RPMI7951 (cell line): ENCODE results near the gene COL6A2. TPM values are rescaled to one million over a fixed set of nuclear protein-coding genes. Genes with fewer than 3 reads are reported as not detected.
"Not testable (repeated sequence)": the region's sequence is repeated elsewhere in the genome, so short reads cannot be mapped to it uniquely, and the experiment has no call there.

Experiments
- DNase-seq: peaks from one replicate; pipeline ENCODE4 v3.0.0-alpha.2; 2012; ENCODE audit warnings: low read depth
- total RNA-seq: library from RNA; depleted of rRNA; stranded (reverse); fragments of >200 nt; shearing (Covaris generic); gene quantifications from 2 replicates; pipeline ENCODE4 v1.2.3, GENCODE V29; 2014

The COL6A2 gene
- total RNA-seq, 1 experiment from 2014 or later = 680 TPM

DNA sequence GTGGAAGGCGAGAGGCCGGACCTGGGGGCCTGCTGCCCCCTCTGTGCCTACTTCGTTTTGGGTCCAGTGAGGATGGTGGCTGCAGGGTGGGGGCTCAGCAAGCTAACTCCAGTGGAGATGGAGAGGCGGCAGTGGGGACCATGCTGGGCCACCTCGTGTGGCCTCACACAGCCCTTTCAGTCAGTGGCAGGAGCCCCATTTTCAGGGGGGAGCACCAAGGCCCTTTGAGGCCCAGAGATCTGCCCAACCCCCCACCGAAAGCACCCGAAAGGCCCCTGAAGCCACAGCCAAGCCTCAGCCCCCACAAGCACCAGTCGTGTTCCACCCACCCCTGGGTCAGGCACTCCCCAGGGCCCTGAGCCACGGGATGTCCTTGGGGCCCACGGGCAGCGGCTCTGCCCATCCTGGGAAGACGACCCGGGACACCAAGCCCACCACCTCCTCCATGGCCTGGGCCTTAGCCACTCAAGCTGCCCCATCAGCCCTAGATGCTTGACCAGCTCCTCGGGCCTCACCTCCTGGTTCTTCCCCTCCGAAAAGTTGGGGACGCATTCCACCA, 57.1 kb downstream of the COL6A2 start:
- no peak for DNase-seq

DNA sequence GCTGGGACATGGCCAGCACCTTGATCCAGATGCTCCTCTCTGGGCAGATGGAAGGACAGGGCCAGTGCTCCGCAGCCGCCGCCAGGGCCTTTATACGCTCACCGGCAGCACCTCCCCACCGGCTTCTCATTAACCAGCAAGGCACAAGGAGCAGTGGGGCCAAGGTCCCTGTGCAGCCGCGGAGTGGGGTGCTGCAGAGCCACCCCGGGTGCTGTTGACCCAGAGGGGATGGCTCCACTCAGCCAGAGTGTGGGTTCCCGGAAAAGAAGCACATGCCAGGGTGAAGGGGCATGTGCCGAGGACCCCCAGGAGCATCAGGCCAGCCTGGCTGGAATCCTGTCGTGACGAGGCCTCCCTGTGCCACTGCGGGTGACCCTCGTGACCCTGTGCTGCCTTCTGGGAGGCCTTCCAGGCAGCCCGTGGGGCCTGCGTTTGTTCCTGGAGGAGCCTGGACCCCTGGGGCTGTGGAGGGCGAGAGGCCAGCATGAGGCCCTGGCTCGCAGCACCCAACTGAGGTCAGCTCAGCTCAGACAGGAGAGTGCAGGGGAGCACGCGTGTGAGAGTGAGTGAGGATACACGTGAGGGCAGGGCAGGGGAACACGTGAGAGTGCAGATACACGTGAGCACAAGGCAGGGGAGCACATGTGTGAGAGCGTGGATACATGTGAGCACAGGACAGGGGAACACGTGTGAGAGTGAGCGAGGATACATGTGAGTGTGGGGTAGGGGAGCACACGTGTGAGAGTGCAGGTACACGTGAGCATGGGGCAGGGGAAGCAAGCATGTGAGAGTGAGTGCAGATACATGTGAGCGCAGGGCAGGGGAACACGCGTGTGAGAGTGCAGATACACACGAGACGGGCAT, 57.8 kb downstream of the COL6A2 start, which contains the start of gene FTCD:
FTCD (minus strand) TSS at position 66 of the 864 bp plus-strand sequence; CDS start at position 10, 56 bp downstream.
- DNase-seq = no peak

DNA sequence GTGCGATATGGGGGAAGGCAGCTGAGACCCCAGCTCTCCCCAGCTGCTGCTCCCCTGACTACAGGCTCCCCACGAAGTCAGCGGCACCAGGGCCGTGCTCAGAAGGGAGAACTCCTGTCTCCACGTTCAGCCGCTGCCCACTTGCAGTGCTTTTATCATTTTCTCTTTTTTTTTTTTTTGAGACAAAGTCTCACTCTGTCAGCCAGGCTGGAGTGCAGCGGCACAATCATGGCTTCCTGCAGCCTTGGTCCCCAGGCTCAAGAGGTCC, 58.4 kb downstream of the COL6A2 start:
- DNase-seq = no peak

DNA sequence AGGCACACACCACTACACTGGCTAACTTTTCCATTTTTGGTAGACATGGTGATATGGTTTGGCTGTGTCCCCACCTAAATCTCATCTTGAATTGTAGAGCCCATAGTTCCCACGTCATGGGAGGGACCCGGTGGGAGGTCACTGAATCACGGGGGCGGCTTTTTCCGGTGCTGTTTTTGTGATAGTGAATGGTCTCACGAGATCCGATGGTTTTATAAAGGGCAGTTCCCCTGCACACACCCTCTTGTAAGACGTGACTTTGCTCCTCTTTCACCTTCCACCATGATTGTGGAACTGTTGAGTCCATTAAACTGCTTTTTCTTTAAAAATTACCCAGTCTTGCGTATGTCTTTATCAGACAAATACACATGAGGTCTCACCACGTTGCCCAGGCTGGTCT, 58.8 kb downstream of the COL6A2 start:
- DNase-seq = no peak

DNA sequence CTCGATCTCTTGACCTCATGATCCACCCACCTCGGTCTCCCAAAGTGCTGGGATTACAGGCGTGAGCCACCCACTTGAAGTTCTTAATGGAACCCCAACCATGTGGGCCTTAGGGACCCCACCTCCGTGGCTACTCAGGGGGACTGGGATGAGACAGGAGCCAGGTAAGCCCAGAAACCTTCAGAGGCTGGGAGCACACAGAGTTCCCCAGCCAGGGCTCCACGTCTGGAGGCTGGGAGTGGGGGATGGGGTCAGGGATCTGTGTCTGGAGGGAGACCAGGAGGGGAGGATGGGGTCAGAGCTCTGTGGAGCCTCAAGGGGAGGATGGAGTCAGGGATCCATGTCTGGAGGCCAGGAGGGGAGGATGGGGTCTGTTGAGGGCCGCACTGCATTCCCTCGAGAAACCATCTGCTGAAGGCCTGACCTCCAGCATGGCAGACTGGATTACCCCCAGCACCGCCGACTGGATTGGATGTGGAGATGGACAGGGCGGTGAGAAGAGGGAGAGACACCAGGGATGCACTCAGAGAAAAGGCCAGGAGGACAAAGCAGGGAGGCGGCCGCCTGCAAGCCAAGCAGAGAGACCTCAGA, 59.6 kb downstream of the COL6A2 start:
- DNase-seq = no peak

DNA sequence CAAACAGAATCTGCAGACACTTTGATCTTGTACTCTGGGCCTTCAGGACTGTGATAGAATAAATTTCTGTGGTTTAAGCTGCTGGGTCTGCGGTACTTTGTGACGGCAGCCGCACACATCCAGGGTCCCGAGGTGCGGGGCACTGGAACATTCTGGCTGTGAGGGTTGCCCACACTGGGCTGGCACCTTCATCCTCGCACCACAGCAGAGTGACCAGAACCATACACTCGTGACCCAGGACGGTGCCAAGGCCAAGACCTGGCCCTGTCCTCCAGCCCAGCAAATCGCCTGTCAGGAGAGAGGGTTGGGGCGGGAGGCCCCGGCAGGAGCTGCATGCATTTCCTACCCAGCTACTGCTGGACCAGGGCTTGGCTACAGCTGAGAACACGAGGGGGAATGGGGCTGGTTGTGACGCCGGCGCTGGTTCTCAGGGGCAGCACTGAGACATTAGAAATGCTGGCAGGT, 60.1 kb downstream of the COL6A2 start:
- no peak for DNase-seq

DNA sequence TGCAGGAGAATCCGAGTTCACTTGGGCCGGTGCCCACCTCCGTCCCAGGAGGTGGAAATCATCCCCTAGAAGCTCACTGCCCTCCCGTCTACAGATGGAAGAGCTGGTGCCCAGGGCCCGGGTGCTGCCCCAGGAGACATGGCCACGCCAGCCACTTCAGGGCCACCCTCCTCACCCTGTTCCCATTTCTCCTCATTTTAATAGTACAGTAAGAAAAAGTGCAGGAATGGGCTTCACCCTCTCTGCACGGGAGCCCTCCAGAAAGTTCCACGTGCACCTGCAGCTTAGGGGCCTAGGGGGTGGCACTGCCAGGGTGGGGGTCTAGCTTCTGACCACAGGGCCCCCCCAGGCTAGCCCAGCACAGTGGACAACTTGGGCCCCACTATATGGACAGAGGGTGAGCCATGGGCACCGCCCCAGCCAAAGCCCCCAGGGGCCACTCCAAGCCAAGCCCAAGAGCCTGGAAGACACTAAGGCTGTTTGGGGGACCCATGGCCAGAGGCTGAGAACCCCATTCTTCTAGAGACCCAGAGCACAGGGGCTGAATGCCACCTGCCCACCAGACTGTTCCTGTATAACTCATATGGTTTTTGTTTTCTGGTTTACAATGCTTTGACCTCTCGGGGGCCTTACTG, 60.9 kb downstream of the COL6A2 start:
- DNase-seq = no peak

DNA sequence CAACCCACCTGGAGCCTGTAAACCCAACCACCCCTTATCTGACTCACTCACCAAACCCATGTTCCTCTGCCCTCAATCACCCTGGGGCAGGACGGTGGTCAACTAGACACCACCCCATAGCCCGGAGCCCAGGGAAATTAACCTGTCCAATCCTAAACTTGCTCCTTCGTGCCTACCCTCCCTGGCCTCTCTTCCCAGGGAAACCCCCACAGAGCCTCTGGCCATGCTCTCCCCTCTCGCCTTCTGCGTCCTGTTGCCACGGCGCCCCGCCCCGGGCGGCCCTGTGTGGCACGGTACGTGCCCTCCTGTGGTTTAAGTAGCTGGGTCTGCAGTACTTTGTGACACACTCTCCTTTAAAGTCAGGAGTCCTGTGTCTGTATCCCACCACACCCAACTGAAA, 61.5 kb downstream of the COL6A2 start:
- no peak for DNase-seq

- no peak for DNase-seq
Measured at GRCh38 chr21:46159841-46160656, 62.1 kb downstream of the COL6A2 start.

GRCh38 chr21:46160657-46160906, 62.7 kb downstream of the COL6A2 start:
- DNase-seq = no peak

DNA sequence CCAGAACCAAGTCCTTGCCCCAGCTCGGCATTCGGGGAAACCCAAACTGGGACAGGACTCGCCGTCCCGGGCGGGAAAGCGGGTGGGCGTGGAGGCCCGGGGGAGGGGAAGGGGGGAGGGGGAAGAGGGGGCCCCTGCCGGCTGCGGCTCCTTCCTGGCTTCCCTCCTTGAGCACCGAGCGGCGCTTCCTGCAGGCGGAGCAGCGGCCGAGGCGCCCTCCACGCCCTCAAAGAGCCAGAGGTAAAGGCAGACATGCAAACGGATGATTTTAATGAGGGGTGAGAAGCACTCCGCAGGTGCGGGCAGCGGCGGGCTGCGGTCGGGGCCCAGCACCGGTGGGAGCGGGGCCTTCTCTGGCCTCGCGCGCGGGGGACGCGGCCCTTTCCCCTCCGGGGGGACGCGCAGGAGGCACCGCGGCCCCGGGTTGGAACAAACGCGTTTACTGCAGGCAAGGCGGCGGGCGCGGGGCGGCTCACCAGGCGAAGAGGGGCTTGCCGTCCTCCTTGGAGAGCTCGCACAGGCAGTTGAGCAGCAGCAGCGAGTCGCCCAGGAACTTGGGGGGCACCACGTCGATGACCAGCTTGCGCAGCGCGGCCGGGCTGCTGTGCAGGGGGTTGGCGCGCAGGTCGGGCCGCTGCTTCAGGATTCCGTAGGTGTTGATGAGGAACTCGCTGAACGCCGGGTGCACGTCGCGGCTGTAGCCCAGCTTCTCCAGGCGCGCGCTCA, 63.2 kb downstream of the COL6A2 start:
- no peak for DNase-seq

GRCh38 chr21:46161633-46162592, 64.0 kb downstream of the COL6A2 start:
- no peak for DNase-seq

DNA sequence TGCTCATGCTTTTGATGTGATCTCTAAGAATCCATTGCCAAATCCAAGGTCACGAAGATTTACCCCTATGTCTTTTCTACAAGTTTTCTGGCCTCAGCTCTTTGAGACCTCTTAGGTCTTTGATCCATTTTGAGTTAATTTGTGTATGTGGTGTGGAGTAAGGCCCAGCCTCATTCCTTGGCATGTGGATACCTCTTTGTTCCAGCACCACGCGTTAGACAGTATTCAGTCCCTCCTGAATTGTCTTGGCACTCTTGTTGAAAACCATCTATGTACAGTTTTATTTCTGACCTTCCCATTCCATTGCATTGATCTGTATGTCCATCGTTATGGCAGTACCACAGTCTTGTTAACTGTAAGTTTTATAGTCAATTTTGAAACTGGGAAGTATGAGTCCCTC, 65.5 kb downstream of the COL6A2 start:
- no peak for DNase-seq

DNA sequence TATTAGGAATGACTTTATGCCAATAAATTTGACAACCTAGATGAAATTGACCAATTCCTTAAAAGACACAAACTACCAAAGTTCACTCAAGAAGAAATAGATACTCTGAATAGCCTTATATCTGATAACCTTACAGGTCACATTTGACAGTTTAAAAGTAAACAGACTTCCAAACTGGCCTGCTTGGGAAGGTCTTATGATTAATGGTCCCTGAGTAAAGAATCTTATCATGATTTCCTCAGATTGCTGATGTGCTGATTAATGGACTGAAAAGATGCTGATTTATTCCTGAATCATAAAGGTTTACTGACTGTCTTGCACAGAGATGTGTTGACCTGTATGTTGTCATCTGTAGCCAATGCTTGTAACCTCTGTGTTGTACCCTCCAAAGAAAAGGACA, 67.2 kb downstream of the COL6A2 start:
- DNase-seq = no peak

DNA sequence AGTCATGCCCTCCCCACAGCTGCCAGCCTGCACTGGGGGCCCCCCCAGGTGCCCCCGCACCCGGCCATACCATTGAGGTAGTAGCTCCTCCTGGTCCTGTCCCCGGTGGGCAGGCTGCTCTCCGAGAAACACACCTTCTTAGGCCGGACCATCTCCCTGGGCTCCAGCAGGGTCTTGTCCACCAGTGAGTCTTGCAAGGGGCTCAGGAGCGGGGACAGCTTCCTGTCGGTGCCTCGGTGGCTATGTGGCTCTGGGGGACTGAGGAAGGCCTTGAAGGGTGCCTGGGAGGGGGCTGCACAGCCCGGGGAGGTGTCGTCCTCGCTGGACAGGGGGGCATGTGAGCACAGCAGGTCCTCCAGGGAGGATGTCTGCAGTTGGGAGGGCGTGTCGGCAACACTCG, 70.3 kb downstream of the COL6A2 start:
- DNase-seq = no peak

DNA sequence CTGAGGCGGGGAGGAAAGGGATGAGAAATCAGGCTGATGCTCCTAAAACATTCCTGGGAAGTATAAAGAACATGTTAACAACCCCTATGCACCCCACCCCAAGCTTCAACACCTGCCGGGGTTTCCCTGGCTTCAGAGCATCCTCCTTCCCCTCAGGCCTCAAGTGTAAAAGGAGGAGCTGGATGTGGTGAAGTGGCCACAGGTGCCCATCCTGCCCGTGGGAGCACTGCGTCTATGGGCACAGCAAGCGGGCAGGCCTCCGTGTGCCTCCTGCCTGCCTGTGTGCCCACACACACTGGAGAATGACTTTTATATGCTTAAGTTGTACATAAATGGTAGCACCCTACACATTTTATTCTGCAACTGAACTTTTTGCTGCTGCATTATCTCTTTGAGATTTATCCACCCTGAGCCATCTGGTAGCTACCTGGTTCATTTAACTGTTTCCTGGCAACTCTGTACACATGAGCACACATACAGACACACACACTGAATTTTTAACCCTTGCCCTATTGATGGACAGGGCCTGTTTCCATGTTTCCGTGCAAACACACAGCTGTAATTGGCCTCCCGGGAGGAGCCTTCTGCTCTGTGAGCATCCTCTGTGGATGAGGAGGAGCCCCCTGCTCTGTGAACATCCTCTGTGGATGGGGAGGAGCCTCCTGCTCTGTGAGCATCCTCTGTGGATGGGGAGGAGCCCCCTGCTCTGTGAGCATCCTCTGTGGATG, 70.9 kb downstream of the COL6A2 start:
- no peak for DNase-seq

GRCh38 chr21:46170436-46171193, 72.7 kb downstream of the COL6A2 start:
- not testable (repeated sequence) for DNase-seq

- no peak for DNase-seq
Measured at GRCh38 chr21:46171585-46171984, 73.7 kb downstream of the COL6A2 start.
